Measurements from ENCODE around the gene VPS37B. TPM values are rescaled to one million over a fixed set of nuclear protein-coding genes. Genes with fewer than 3 reads are reported as not detected.
A peak's percentile ranks its signal among the peaks of the same experiment; 100 is the strongest.

Gene VPS37B
- total RNA-seq, 1 donor from 2014 or later = 34.9 TPM

GRCh38 chr12:122866379-122866778 lies 29.5 kb downstream of the VPS37B start:
- intact Hi-C loops (cut with DNase I) = no loop called here
- H3K9me3 ChIP-seq = no peaks in the 10 kb centered on the region
- H3K4me3 ChIP-seq = no peak overlapping the region
- H3K27ac ChIP-seq = no peak overlapping the region
- no peak for TF ChIP-seq POLR2A (IDR thresholded peaks at IDR 0.05)
- H3K36me3 ChIP-seq = peaks cover 0 to 44% of the 10 kb centered on the region in 2 donors
- DNase-seq (ENCODE audit: extremely low spot score in 2 of 2) = no peak
- peaks cover 52% of the 10 kb centered on the region for H3K4me1 ChIP-seq
- H3K27me3 ChIP-seq = no peaks in the 10 kb centered on the region

GRCh38 chr12:122865268-122866231 lies 30.4 kb downstream of the VPS37B start:
- H3K4me3 ChIP-seq = no peak overlapping the region
- no peak overlapping the region for H3K27ac ChIP-seq
- no peak for TF ChIP-seq POLR2A (IDR thresholded peaks at IDR 0.05)
- peaks cover 0 to 42% of the 10 kb centered on the region in 2 donors for H3K36me3 ChIP-seq
- no peaks in the 10 kb centered on the region for H3K9me3 ChIP-seq
- intact Hi-C loops (cut with DNase I) = no loop called here
- peaks cover 50% of the 10 kb centered on the region for H3K4me1 ChIP-seq
- DNase-seq (ENCODE audit: extremely low spot score in 2 of 2) = no peak
- no peaks in the 10 kb centered on the region for H3K27me3 ChIP-seq

GRCh38 chr12:122864894-122865253 lies 31.1 kb downstream of the VPS37B start:
- H3K4me3 ChIP-seq = no peak overlapping the region
- no peak overlapping the region for H3K27ac ChIP-seq
- peaks cover 0 to 36% of the 10 kb centered on the region in 2 donors for H3K36me3 ChIP-seq
- H3K9me3 ChIP-seq = no peaks in the 10 kb centered on the region
- DNase-seq (ENCODE audit: extremely low spot score in 2 of 2) = no peak
- no peak for TF ChIP-seq CTCF (IDR thresholded peaks at IDR 0.05)
- TF ChIP-seq POLR2AphosphoS5 (IDR thresholded peaks at IDR 0.05; ENCODE audit: insufficient read depth in 1 of 2, low read depth in 1 of 2) = no peak
- no peak for TF ChIP-seq POLR2A (IDR thresholded peaks at IDR 0.05)
- intact Hi-C loops (cut with DNase I) = no loop called here
- no peaks in the 10 kb centered on the region for H3K27me3 ChIP-seq
- peaks cover 51% of the 10 kb centered on the region for H3K4me1 ChIP-seq

- Histone ChIP-seq H3K4me1 (peaks cover 44% of the 10 kb centered on the region), H3K27me3 (no peaks in the 10 kb centered on the region), H3K36me3 (peaks cover 0 to 25% of the 10 kb centered on the region in 2 donors), H3K4me3 (no peak overlapping the region), H3K9me3 (no peaks in the 10 kb centered on the region), H3K27ac (peak overlapping the region; percentile 54)
- TF ChIP-seq POLR2AphosphoS5 (IDR thresholded peaks at IDR 0.05; ENCODE audit: insufficient read depth in 1 of 2, low read depth in 1 of 2) (peak in 1 of 2 donors; percentile 41), CTCF (IDR thresholded peaks at IDR 0.05) (no peak), POLR2A (IDR thresholded peaks at IDR 0.05) (no peak)
- DNase-seq (ENCODE audit: extremely low spot score in 2 of 2) = no peak
- intact Hi-C loops (cut with DNase I) = no loop called here
Observed at GRCh38 chr12:122862872-122863701, 32.8 kb downstream of the VPS37B start.

- Histone ChIP-seq H3K27me3 (no peaks in the 10 kb centered on the region), H3K27ac (peak overlapping the region; percentile 37), H3K4me1 (peaks cover 36% of the 10 kb centered on the region), H3K4me3 (no peak overlapping the region), H3K36me3 (peaks cover 0 to 22% of the 10 kb centered on the region in 2 donors), H3K9me3 (no peaks in the 10 kb centered on the region)
- TF ChIP-seq POLR2AphosphoS5 (IDR thresholded peaks at IDR 0.05; ENCODE audit: insufficient read depth in 1 of 2, low read depth in 1 of 2) (no peak), CTCF (IDR thresholded peaks at IDR 0.05) (no peak), POLR2A (IDR thresholded peaks at IDR 0.05) (no peak)
- intact Hi-C loops (cut with DNase I) = no loop called here
- no peak for DNase-seq (ENCODE audit: extremely low spot score in 2 of 2)
Observed at GRCh38 chr12:122862110-122862634, 33.8 kb downstream of the VPS37B start.
